Measurements from ENCODE around the gene RPUSD3.

DNA sequence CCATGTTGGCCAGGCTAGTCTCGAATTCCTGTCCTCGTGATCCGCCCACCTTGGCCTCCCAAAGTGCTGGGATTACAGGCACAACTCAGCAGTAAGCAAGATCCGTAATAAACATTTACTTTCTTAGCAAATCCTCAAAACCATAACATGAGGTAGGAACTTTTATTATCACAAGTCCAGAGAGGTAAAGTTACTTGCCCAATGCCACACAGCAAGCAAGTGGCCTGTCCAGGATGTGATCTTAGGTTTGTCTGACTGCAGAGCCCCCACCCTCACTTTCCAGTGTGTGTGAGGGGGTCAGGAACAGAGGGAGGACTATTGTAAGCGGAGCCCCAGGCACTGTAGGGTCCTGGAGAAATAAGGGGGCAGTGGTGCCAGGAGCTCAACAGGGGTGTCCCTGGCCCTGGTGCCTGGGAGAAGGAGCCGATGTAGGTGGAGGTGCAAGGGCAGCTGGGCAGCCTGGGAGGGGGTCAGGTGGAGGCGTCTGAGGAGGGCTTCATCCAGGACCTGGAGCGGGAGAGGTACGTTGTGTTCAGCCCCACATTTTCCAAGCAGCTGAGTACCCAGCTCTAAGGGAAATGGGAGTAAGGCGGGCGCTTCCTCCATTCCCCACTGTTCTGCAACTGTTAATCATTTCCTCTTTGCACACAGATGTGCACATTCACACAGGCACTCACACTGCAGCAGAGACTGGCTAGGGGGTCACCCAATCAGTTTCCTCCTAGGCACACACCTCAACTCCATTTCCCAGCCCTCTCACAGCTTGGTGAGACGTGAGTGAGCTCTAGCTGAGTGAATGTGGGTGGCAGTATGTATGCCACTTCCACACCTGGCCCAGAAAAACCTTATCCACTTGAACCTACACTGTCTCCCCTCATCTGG lies 5.9 kb downstream of the RPUSD3 start:
- no peak for TF ChIP-seq POLR2AphosphoS5 (IDR thresholded peaks at IDR 0.05; ENCODE audit: low read depth, low read length)
- TF ChIP-seq TAF1 (IDR thresholded peaks at IDR 0.05; ENCODE audit: borderline replicate concordance, low read depth, low read length), result no peak

Measured in GM12892 (cell line).